Measurements from ENCODE around the gene ZNF134.

GRCh38 chr19:57637379-57637778 is 23.3 kb downstream of the ZNF134 start:
- TF ChIP-seq, protein P1, sequence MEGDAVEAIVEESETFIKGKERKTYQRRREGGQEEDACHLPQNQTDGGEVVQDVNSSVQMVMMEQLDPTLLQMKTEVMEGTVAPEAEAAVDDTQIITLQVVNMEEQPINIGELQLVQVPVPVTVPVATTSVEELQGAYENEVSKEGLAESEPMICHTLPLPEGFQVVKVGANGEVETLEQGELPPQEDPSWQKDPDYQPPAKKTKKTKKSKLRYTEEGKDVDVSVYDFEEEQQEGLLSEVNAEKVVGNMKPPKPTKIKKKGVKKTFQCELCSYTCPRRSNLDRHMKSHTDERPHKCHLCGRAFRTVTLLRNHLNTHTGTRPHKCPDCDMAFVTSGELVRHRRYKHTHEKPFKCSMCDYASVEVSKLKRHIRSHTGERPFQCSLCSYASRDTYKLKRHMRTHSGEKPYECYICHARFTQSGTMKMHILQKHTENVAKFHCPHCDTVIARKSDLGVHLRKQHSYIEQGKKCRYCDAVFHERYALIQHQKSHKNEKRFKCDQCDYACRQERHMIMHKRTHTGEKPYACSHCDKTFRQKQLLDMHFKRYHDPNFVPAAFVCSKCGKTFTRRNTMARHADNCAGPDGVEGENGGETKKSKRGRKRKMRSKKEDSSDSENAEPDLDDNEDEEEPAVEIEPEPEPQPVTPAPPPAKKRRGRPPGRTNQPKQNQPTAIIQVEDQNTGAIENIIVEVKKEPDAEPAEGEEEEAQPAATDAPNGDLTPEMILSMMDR (IDR thresholded peaks at IDR 0.05), result no peak
- no peak for TF ChIP-seq POLR2A (IDR thresholded peaks at IDR 0.05)

Measured in thyroid gland (tissue), 4 donors.